ENCODE measurements around the gene ANAPC2.
A peak's percentile ranks its signal among the peaks of the same experiment; 100 is the strongest.

The ANAPC2 gene

DNA sequence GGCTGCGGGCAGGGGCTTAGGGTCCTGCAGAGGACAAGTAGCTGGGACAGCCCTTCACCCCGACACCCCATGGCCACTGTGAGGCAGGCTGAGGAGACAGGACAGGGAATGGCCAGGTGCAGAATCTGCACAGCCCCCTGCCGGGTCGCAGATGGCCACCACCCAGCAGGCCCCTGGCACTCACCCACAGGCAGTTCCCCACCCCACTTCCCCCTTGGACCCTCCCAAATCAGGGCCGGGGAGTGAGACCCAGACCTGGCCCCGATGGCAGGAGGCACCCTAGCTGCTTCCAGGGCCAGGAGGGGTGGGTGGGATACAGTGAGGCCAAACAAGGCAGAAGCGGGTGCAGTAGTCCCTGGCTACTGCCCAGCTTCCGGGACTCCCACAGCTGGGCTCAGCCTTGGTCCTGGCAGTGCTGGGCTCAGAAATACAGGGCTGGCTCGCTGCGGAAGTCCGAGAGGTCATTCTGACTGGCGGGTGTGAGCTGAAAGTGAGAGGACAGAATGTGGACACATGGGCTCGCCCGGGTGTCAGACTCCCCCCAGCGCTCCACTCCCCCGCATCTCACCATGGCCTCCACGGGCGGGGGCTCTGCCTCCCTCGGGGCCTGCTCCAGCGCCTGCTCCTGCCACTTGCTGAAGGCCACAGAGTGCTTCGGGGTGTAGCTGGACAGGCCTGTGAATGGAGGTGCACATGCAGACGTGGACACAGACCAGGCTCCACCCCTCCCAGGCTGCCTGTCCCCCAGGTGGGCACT is 3.5 kb upstream of the ANAPC2 start:
- no peak for DNase-seq

GRCh38 chr9:137191245-137191644 is 2.9 kb upstream of the ANAPC2 start:
- no peak for DNase-seq

GRCh38 chr9:137190315-137190856 is 2.0 kb upstream of the ANAPC2 start:
- no peak for DNase-seq

- no peak for DNase-seq
Observed at GRCh38 chr9:137189297-137190295, 1.2 kb upstream of the ANAPC2 start.

DNA sequence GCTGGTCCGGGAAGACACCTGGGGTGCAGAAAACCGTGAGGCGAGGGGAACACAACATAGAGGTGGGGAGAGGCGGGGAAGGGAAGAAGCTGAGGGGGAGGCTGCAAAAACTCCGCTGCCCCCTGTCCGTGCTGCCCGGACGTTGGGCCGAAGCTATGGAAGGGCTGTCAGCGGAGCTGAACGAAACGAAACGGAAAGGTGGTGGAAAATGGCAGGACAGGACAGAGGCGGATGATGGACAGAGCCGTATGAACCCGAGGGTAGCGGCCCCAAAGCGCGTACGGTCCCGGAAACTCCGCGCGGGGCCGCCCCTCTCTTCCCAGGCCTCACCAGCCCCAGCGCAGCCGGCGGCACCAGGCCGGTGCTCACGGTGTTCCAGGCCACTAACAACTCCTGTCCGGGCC is 272 bp downstream of the ANAPC2 start:
- no peak for DNase-seq

- no peak for DNase-seq
Observed at GRCh38 chr9:137187386-137187785, 974 bp downstream of the ANAPC2 start.

DNA sequence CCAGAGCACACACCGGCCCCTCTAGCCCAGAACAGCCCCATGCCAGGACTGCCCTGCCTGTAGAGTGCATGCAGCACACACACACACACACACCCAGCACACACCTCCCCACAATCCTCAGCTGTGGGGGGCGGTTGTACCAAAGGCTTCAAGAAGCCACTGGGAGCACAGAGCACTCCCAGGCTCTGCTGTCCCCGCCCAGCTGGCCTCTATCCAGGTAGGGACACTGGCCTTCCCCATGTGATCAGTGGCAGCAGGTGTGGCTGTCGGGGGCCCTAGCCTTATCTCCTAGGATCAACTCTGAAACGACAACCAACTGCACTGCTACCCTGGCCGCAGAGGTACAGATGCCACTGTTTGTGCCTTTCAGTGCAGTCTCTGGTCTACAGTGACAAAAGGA is 2.0 kb downstream of the ANAPC2 start:
- DNase-seq = no peak

- no peak for DNase-seq
Observed at GRCh38 chr9:137185921-137186320, 2.4 kb downstream of the ANAPC2 start.

GRCh38 chr9:137184881-137185660 is 3.3 kb downstream of the ANAPC2 start:
- no peak for DNase-seq

- no peak for DNase-seq
Observed at GRCh38 chr9:137183980-137184595, 4.3 kb downstream of the ANAPC2 start.

DNA sequence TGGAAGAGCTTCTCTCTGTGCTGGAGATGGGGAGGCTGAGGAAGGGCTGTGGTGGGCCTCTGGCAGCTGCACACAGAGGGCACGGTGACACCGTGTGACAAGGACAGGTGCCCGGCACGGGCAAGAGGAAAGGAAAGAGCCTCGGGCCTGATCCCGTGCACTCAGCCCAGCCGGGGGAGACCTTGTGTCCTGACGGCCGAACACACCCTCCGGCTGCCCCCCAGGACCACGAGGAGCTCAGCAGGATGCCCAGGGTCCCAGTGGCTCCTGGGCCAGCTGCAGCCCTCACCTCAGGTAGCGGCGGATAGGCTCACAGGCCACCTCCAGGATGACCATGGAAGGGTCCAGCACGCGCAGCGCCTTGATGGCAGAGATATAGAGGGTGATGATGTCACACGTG is 5.5 kb downstream of the ANAPC2 start:
- DNase-seq = no peak

- no peak for DNase-seq
Observed at GRCh38 chr9:137181680-137182079, 6.7 kb downstream of the ANAPC2 start.

DNA sequence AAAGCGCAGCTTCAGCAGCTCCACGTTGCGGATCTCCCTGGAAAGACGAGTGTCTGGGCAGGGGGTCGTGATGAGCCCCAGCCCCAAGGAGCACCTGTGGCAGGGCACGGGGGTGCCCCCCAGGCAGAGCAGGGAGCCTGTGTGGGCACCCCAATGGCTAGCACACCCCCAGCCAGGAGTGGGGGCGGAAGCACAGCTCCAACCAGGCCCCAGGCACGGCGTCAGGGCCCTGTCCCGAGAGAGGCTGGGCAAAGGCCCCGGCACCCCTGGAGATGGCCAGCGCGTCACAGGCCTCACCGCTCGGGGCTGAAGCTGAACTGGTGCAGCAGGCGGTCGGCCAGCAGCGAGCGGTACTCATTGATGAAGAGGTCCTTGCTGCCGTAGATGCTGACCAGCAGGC is 7.9 kb downstream of the ANAPC2 start:
- DNase-seq = no peak

GRCh38 chr9:137179761-137180160 is 8.6 kb downstream of the ANAPC2 start:
- no peak for DNase-seq

GRCh38 chr9:137178939-137179630 is 9.3 kb downstream of the ANAPC2 start:
- DNase-seq = no peak

- no peak for DNase-seq
Observed at GRCh38 chr9:137178201-137178938, 10.0 kb downstream of the ANAPC2 start.

DNA sequence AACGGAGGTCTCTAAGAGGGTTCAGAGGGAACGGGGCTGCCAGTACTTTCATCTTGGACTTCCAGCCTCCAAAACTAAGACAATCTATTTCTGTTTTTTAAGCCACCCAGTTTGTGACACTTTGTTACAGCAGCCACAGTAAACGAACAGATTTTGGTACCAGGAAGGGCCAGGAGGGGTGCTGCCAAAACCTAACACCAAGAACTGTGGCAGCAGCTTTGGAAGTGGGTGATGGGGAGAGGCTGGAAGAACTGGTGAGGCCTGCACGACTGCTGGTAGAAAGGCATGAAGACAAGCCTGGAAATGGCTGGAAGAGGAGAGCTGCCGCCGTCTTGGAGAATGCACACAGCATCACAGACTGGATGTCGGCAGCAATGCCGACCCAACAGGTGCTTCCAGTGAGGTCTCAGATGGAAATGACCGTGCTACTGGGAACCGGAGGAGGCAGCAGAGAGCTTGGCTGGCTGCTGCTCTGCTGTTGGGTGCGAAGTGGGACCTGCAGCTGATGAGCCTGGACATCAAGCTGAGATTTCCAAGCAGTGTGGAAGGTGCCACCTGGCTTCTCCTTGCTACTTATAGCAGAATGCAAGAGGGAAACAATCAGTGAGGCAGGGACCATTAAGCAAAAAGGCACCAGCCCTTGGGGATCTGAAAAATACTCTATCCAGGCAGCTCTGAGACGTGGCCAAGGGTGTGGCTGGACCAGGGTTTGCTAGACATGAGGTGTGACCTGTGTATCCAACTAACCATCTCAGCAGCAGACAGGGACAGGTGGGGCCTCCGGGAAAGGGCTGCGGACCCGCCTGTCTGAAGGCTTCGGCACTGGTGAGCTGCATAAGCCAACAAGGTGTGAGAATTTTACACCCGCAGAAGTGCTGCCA is 11.8 kb downstream of the ANAPC2 start:
- DNase-seq = peak in 1 of 2 experiments; percentile 74

DNA sequence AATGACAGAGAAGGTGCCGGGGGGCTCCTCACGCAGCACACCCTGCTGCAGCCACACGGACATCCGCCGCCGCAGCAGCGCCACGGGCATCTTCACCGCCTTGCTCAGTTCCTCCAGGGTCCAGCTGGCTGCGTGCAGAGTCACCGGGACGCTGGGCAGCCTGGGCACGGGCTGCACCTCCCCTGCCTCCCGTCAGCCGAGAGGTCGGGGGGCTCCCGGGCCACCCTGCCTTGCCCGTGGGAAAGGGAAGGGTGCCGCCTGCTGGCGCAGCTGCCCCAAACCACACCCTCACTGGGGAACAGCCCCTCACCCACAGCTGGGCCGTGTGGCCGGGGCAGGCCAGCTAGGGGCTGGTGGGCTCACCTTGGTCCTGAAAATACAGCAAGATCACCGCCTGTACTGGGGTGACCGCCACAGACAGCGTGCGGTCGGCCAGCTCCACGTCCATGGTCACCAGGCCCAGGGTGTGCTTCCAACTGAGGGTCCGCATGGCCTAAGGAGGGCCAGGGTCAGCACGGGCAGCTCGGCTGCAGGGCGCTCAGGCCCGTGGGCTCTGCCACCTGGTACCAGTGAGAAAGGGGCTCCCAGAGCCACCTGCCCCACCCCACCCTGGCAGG is 12.9 kb downstream of the ANAPC2 start:
- peak in 1 of 2 experiments; percentile 25 for DNase-seq

GRCh38 chr9:137174722-137175293 is 13.6 kb downstream of the ANAPC2 start:
- no peak for DNase-seq

Data from NCI-H524 (cell line).